K562 (cell line): ENCODE results near the gene B3GLCT.

Experiments used
- ATF1 ChIP-seq, 2 experiments: fragments of 450-650 bp in 1 of 2; IDR thresholded peaks; 2 replicates each; pipeline ENCODE4 v1.6.1; 2016; ENCODE audit warnings: missing compliant biosample characterization in 1 of 2, missing genetic modification characterization in 1 of 2
- C11orf30 ChIP-seq: fragments of 450-650 bp; IDR thresholded peaks from 2 replicates; pipeline ENCODE4 v1.6.1; 2016; ENCODE audit warnings: low read depth, mild to moderate bottlenecking
- CTCF ChIP-seq, 3 experiments: IDR thresholded peaks in 2 of 3; conservative IDR thresholded peaks in 1 of 3; 2 replicates each; pipeline ENCODE4 v1.5.1; 2011 to 2012; ENCODE audit warnings: low read length in 3 of 3, mild to moderate bottlenecking in 3 of 3, control low read depth in 2 of 3, improper control_type of control experiment in 1 of 3, inconsistent platforms in 1 of 3, low read depth in 1 of 3, mixed read lengths in 1 of 3, moderate library complexity in 1 of 3; ENCODE audit not compliant: insufficient read depth in 2 of 3
- GMEB1 ChIP-seq: fragments of 250-450 bp; sonication (Bioruptor Pico); IDR thresholded peaks from 2 replicates; pipeline ENCODE4 v1.4.0; 2020; ENCODE audit warnings: mild to moderate bottlenecking
- PML ChIP-seq: IDR thresholded peaks from 2 replicates; pipeline ENCODE4 v1.6.1; 2012; ENCODE audit warnings: low read length, inconsistent platforms
- RBM14 ChIP-seq: fragments of 200-400 bp; formaldehyde crosslinking; IDR thresholded peaks from 2 replicates; pipeline ENCODE4 v1.6.1; 2018; ENCODE audit warnings: low read depth, mild to moderate bottlenecking, low read length, moderate library complexity, borderline replicate concordance; ENCODE audit not compliant: insufficient read depth
- SAFB2 ChIP-seq: fragments of 200-400 bp; formaldehyde crosslinking; IDR thresholded peaks from 2 replicates; pipeline ENCODE4 v1.6.1; 2018; ENCODE audit warnings: borderline replicate concordance, low read length, low read depth, moderate library complexity; ENCODE audit not compliant: severe bottlenecking

- no peak for TF ChIP-seq SAFB2
- TF ChIP-seq PML, result no peak
- TF ChIP-seq CTCF (IDR thresholded peaks at IDR 0.05 in 2 of 3, conservative IDR thresholded peaks at IDR 0.05 in 1 of 3; ENCODE audit: insufficient read depth in 2 of 3, low read depth in 1 of 3, low read length in 3 of 3), result no peak
- TF ChIP-seq RBM14, result no peak
- no peak for TF ChIP-seq C11orf30
- no peak for TF ChIP-seq GMEB1 (CRISPR knock-in tag)
- TF ChIP-seq ATF1 (CRISPR knock-in tag; IDR thresholded peaks at IDR 0.05), result no peak
- no peak for TF ChIP-seq ATF1 (tag; IDR thresholded peaks at IDR 0.05)
These were observed 49.3 kb upstream of the B3GLCT start for GRCh38 chr13:31150315-31150985.
